Sigmoid colon (tissue), 4 donors: ENCODE measurements around the gene ST7L.

Source experiments
- CTCF ChIP-seq, 4 experiments: fragments of 450-650 bp in 3 of 4; fragments of 200-600 bp in 1 of 4; IDR thresholded peaks; one replicate each; pipeline ENCODE4 v1.5.1; 2016 to 2019; ENCODE audit warnings: antibody characterized with exemption in 4 of 4, mild to moderate bottlenecking in 3 of 4, moderate library complexity in 2 of 4
- POLR2AphosphoS5 ChIP-seq, 4 donors: sonication (generic); formaldehyde crosslinking; IDR thresholded peaks; one replicate each; pipeline ENCODE4 v1.6.1; 2017; ENCODE audit warnings: antibody characterized with exemption in 4 of 4

- TF ChIP-seq CTCF (IDR thresholded peaks at IDR 0.05) (no peak), POLR2AphosphoS5 (IDR thresholded peaks at IDR 0.05) (no peak)
Measured at GRCh38 chr1:112565800-112566199, 53.1 kb downstream of the ST7L start.
